Measurements from ENCODE around the gene RBM39. TPM values are rescaled to one million over a fixed set of nuclear protein-coding genes. Genes with fewer than 3 reads are reported as not detected.
"Not testable (repeated sequence)": the region's sequence is repeated elsewhere in the genome, so short reads cannot be mapped to it uniquely, and the experiment has no call there.

RBM39 gene
- total RNA-seq, 2 experiments from 2014 or later: 330 to 349 TPM

- H3K27ac Mint-ChIP-seq: peak overlapping the region; percentile 93
- DNase-seq: no peak
- no peaks in the 10 kb centered on the region for H3K9me3 Mint-ChIP-seq
- peak overlapping the region; percentile 97 for H3K4me3 Mint-ChIP-seq
- peaks cover 44% of the 10 kb centered on the region for H3K36me3 Mint-ChIP-seq
- no peaks in the 10 kb centered on the region for H3K27me3 Mint-ChIP-seq
- peaks cover 42% of the 10 kb centered on the region for H3K4me1 Mint-ChIP-seq
Observed at GRCh38 chr20:35697696-35698297, 44.3 kb downstream of the RBM39 start.

- H3K4me1 Mint-ChIP-seq: peaks cover 29% of the 10 kb centered on the region
- no peak overlapping the region for H3K27ac Mint-ChIP-seq
- H3K4me3 Mint-ChIP-seq: no peak overlapping the region
- no peaks in the 10 kb centered on the region for H3K9me3 Mint-ChIP-seq
- H3K27me3 Mint-ChIP-seq: no peaks in the 10 kb centered on the region
- DNase-seq: no peak
- peaks cover 28% of the 10 kb centered on the region for H3K36me3 Mint-ChIP-seq
Observed at GRCh38 chr20:35695978-35696377, 46.1 kb downstream of the RBM39 start.

- Mint-ChIP-seq H3K9me3 (no peaks in the 10 kb centered on the region), H3K4me1 (peaks cover 22% of the 10 kb centered on the region), H3K27ac (peak overlapping the region; percentile 26), H3K36me3 (peaks cover 22% of the 10 kb centered on the region), H3K27me3 (no peaks in the 10 kb centered on the region), H3K4me3 (no peak overlapping the region)
- DNase-seq: no peak
Observed at GRCh38 chr20:35695245-35695749, 46.8 kb downstream of the RBM39 start.

GRCh38 chr20:35690265-35690664, 51.8 kb downstream of the RBM39 start:
- no peaks in the 10 kb centered on the region for H3K4me1 Mint-ChIP-seq
- peaks cover 9% of the 10 kb centered on the region for H3K36me3 Mint-ChIP-seq
- H3K27ac Mint-ChIP-seq: peak overlapping the region; percentile 2
- H3K4me3 Mint-ChIP-seq: no peak overlapping the region
- DNase-seq: no peak
- H3K9me3 Mint-ChIP-seq: no peaks in the 10 kb centered on the region
- no peaks in the 10 kb centered on the region for H3K27me3 Mint-ChIP-seq

- not testable (repeated sequence) for H3K4me3 Mint-ChIP-seq, DNase-seq, H3K9me3 Mint-ChIP-seq, H3K27ac Mint-ChIP-seq, H3K27me3 Mint-ChIP-seq, H3K4me1 Mint-ChIP-seq
- peaks cover 13% of the 10 kb centered on the region for H3K36me3 Mint-ChIP-seq
Observed at GRCh38 chr20:35686872-35687271, 55.2 kb downstream of the RBM39 start.

- not testable (repeated sequence) for H3K4me1 Mint-ChIP-seq, H3K27me3 Mint-ChIP-seq, DNase-seq, H3K4me3 Mint-ChIP-seq, H3K9me3 Mint-ChIP-seq, H3K27ac Mint-ChIP-seq
- H3K36me3 Mint-ChIP-seq: peaks cover 13% of the 10 kb centered on the region
Observed at GRCh38 chr20:35685368-35685767, 56.7 kb downstream of the RBM39 start.

GRCh38 chr20:35681960-35682359, 60.1 kb downstream of the RBM39 start:
- H3K4me3 Mint-ChIP-seq: no peak overlapping the region
- H3K27ac Mint-ChIP-seq: no peak overlapping the region
- no peak for DNase-seq
- no peaks in the 10 kb centered on the region for H3K27me3 Mint-ChIP-seq
- peaks cover 4% of the 10 kb centered on the region for H3K36me3 Mint-ChIP-seq
- no peaks in the 10 kb centered on the region for H3K9me3 Mint-ChIP-seq
- peaks cover 2% of the 10 kb centered on the region for H3K4me1 Mint-ChIP-seq

GRCh38 chr20:35680452-35681183, 61.4 kb downstream of the RBM39 start:
- no peak for DNase-seq
- Mint-ChIP-seq H3K4me1 (peaks cover 2% of the 10 kb centered on the region), H3K36me3 (peaks cover 4% of the 10 kb centered on the region), H3K9me3 (no peaks in the 10 kb centered on the region), H3K4me3 (no peak overlapping the region), H3K27me3 (no peaks in the 10 kb centered on the region), H3K27ac (no peak overlapping the region)

- DNase-seq: no peak
- Mint-ChIP-seq H3K4me3 (no peak overlapping the region), H3K27me3 (no peaks in the 10 kb centered on the region), H3K9me3 (no peaks in the 10 kb centered on the region), H3K27ac (no peak overlapping the region), H3K4me1 (no peaks in the 10 kb centered on the region), H3K36me3 (peaks cover 10% of the 10 kb centered on the region)
Observed at GRCh38 chr20:35674921-35675320, 67.1 kb downstream of the RBM39 start.

GRCh38 chr20:35673884-35674283, 68.2 kb downstream of the RBM39 start:
- no peaks in the 10 kb centered on the region for H3K4me1 Mint-ChIP-seq

GRCh38 chr20:35669681-35670080, 72.4 kb downstream of the RBM39 start:
- Mint-ChIP-seq H3K27me3 (no peaks in the 10 kb centered on the region), H3K27ac (no peak overlapping the region), H3K36me3 (peaks cover 25% of the 10 kb centered on the region), H3K4me1 (peaks cover 3% of the 10 kb centered on the region), H3K9me3 (no peaks in the 10 kb centered on the region), H3K4me3 (no peak overlapping the region)
- no peak for DNase-seq

More at GRCh38 chr20:35673884-35674283, 68.2 kb downstream of the RBM39 start:
- H3K4me3 Mint-ChIP-seq: no peak overlapping the region
- no peak for DNase-seq
- no peak overlapping the region for H3K27ac Mint-ChIP-seq
- no peaks in the 10 kb centered on the region for H3K9me3 Mint-ChIP-seq
- H3K36me3 Mint-ChIP-seq: peaks cover 14% of the 10 kb centered on the region
- no peaks in the 10 kb centered on the region for H3K27me3 Mint-ChIP-seq

- Mint-ChIP-seq H3K27ac (no peak overlapping the region), H3K4me3 (no peak overlapping the region), H3K9me3 (no peaks in the 10 kb centered on the region), H3K36me3 (peaks cover 27% of the 10 kb centered on the region), H3K4me1 (peaks cover 3% of the 10 kb centered on the region), H3K27me3 (no peaks in the 10 kb centered on the region)
- DNase-seq: no peak
Observed at GRCh38 chr20:35669221-35669620, 72.8 kb downstream of the RBM39 start.

- Mint-ChIP-seq H3K4me3 (no peak overlapping the region), H3K4me1 (peaks cover 27% of the 10 kb centered on the region), H3K27me3 (no peaks in the 10 kb centered on the region), H3K36me3 (peaks cover 45% of the 10 kb centered on the region), H3K27ac (peak overlapping the region; percentile 97), H3K9me3 (no peaks in the 10 kb centered on the region)
- DNase-seq: no peak
Observed at GRCh38 chr20:35665949-35666288, 76.1 kb downstream of the RBM39 start.

GRCh38 chr20:35664466-35665206, 77.4 kb downstream of the RBM39 start, which contains the start of the genes CPNE1 and RBM12:
Gene CPNE1 (minus strand): TSS chr20:35664900. CDS start chr20:35632923, 31,977 bp downstream.
Gene RBM12 (minus strand): TSS chr20:35664900. CDS start chr20:35655322, 9,578 bp downstream.
- H3K27me3 Mint-ChIP-seq: no peaks in the 10 kb centered on the region
- H3K27ac Mint-ChIP-seq: peak within 1 kb of the TSS; percentile 97
- H3K36me3 Mint-ChIP-seq: peaks cover 53% of the 10 kb centered on the region
- H3K9me3 Mint-ChIP-seq: peaks cover 7% of the 10 kb centered on the region
- DNase-seq: peak; percentile 93
- peak within 1 kb of the TSS; percentile 94 for H3K4me3 Mint-ChIP-seq
- H3K4me1 Mint-ChIP-seq: peaks cover 40% of the 10 kb centered on the region
